Ovary (tissue), 9 donors: ENCODE measurements around the gene NAV1. TPM values are rescaled to one million over a fixed set of nuclear protein-coding genes. Genes with fewer than 3 reads are reported as not detected.

ENCODE experiments used
- DNase-seq, 5 donors: peaks; one replicate each; pipeline ENCODE4 v3.0.0-alpha.2; 2019 to 2020
- H3K27ac ChIP-seq, 2 donors: fragments of 200-600 bp; one replicate each; pipeline versions ENCODE4 v1.5.1 to v1.8.0; 2019 to 2022
- H3K27me3 ChIP-seq: fragments of 200-600 bp; one replicate; pipeline ENCODE4 v1.8.0; 2022
- H3K36me3 ChIP-seq: fragments of 200-600 bp; sonication (generic); one replicate; pipeline ENCODE4 v1.5.1; 2019
- H3K4me1 ChIP-seq: one replicate; pipeline ENCODE4 v1.8.1; 2013; ENCODE audit warnings: mild to moderate bottlenecking, moderate library complexity; ENCODE audit not compliant: insufficient read depth
- H3K4me3 ChIP-seq: fragments of 200-600 bp; sonication (generic); one replicate; pipeline ENCODE4 v1.5.1; 2017
- H3K9me3 ChIP-seq, 2 donors: fragments of 200-600 bp in 1 of 2; sonication (generic) in 1 of 2; one replicate each; pipeline versions ENCODE4 v1.5.1 to v1.8.1; 2013 to 2019; ENCODE audit warnings: mild to moderate bottlenecking in 1 of 2, moderate library complexity in 1 of 2
- CTCF ChIP-seq, 3 donors: fragments of 450-650 bp in 2 of 3; fragments of 200-600 bp in 1 of 3; IDR thresholded peaks; one replicate each; pipeline versions ENCODE4 v1.5.1 to v1.8.0; 2016 to 2022; ENCODE audit warnings: antibody characterized with exemption in 3 of 3, mild to moderate bottlenecking in 1 of 3
- EP300 ChIP-seq: sonication (generic); formaldehyde crosslinking; IDR thresholded peaks from one replicate; pipeline ENCODE4 v1.6.1; 2017; ENCODE audit warnings: antibody characterized with exemption
- POLR2A ChIP-seq: fragments of 450-650 bp; IDR thresholded peaks from one replicate; pipeline ENCODE4 v1.6.1; 2017; ENCODE audit warnings: antibody characterized with exemption, mild to moderate bottlenecking, moderate library complexity
- WGBS, 3 donors: extraction: QIAGEN DNeasy Blood & Tissue Kit in 1 of 3; methylation state at CpG; one replicate each; pipeline versions ENCODE4 v1.1.5 to v1.1.7; 2013 to 2017; 5-methylcytosine and 5-hydroxymethylcytosine counted together
- intact Hi-C, 4 donors: fragments of 100-400 bp; cut with DNase I; formaldehyde crosslinking; loops; one replicate each; pipeline versions ENCODE4 v1.11.0 to v1.15.1; 2022 to 2023
- polyA plus RNA-seq, 2 donors: library from polyadenylated mRNA; stranded (reverse); fragments of 200-250 nt in 1 of 2; fragments of 350-450 nt in 1 of 2; fragmentation: Illumina TruSeq in 1 of 2; extraction: RNeasy Lipid Tissue Mini Kit (QIAGEN cat#74804) in 1 of 2; gene quantifications; one replicate each; pipeline ENCODE4 v1.2.3, GENCODE V29; 2013 to 2014
- total RNA-seq, 7 donors: library from RNA; depleted of rRNA in 2 of 7; stranded (reverse); fragments of >200 nt in 2 of 7; fragmentation: NEBNext Ultra II Directional in 3 of 7; extraction: Animal tissue kit (Norgen Biotek cat#: 25700) in 3 of 7; gene quantifications; one replicate each; pipeline versions ENCODE4 v1.1.0 to v1.2.4, GENCODE V29; 2016 to 2023
- donor health status: DM: no; HTN: no; CAD: no; lungs with moderate emphysema.
- donor health status: DM: no; HTN: no; CAD: no.
- donor health status: Bipolar disorder and iron deficiency.
- donor health status: DM: yes; HTN: yes; CAD: no.
- donor health status: DM: no; HTN: no; CAD: no.
- donor health status: DM: yes; HTN: yes; CAD: no.

Gene NAV1
- total and polyA plus RNA-seq, 9 donors: 3.4 to 19.6 (median 11.3) TPM

DNA sequence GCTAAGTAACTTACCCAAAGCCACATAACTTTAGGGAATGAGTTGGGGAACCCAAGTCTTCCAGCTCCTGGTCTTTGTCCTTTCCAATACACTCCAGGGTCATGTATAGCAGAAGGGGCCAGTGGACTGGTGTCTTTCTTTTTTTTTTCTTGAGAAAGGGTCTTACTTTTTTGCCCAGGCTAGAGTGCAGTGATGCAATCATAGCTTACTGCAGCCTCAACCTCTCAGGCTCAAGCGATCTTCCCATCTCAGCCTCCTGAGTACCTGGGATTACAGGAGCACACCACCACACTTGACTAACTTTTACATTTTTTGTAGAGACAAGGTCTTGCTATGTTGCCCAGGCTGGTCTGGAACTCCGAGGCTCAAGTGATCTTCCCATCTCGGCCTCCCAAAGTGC is 12.2 kb downstream of the NAV1 start:
- Histone ChIP-seq H3K36me3 (no peaks in the 10 kb centered on the region), H3K4me3 (no peak overlapping the region), H3K27me3 (no peaks in the 10 kb centered on the region), H3K27ac (no peak overlapping the region), H3K4me1 (no peaks in the 10 kb centered on the region), H3K9me3 (no peaks in the 10 kb centered on the region)
- 87 to 92% (median 89%) methylated on average over 3 of the region's 3 CpGs for WGBS, 3 donors
- no peak for DNase-seq
- TF ChIP-seq CTCF (IDR thresholded peaks at IDR 0.05): no peak
- no peak for TF ChIP-seq EP300
- TF ChIP-seq POLR2A: no peak
- intact Hi-C loops: no loop called here

DNA sequence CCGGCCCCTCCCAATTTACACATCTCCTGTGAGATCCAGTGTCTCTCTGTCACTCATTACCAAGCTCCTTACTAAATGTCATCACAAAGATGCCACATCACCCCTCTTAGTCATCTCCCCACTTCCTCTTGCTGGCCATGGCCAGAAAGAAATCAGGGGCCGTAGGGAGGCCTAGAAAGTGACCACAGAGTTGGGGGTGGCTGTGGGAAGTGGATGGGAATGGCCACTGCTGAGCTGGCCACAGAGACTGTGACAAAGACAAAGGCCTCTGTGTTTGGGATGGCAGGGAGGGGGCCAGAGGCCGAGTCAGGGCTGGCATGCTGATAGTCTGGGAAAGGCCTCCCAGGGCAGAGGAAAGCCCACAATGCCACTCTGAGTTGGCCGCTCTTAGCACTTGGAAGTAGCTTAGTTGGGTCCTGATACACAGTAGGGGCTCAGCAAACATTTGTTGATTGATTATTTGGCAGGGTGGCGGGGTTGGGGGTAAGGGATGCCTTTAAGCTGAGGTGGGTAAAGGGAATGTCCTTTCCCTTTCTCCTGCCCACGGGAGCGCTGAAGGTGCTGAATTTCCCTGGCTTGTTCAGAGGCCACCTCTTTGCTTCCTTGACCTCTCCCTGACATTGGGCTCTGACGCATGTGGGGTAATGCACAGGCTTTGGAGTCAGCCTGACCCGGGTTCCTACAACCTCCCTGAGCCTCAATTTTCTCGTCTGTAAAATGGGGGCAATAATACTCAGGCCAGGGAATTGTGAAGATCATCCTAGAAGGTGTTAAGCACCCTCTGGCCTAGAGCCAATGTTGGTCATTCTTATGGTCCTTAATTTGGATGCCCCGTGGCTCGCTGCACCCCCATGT is 13.2 kb downstream of the NAV1 start:
- Histone ChIP-seq H3K36me3 (no peaks in the 10 kb centered on the region), H3K4me3 (no peak overlapping the region), H3K4me1 (no peaks in the 10 kb centered on the region), H3K27ac (no peak overlapping the region), H3K9me3 (no peaks in the 10 kb centered on the region), H3K27me3 (no peaks in the 10 kb centered on the region)
- TF ChIP-seq POLR2A (no peak), EP300 (no peak), CTCF (IDR thresholded peaks at IDR 0.05) (no peak)
- 83 to 92% (median 89%) methylated on average over 12 of the region's 12 CpGs for WGBS, 3 donors
- no peak for DNase-seq
- intact Hi-C loops: no loop called here

- H3K9me3 ChIP-seq: no peaks in the 10 kb centered on the region
- intact Hi-C loops: no loop called here
- no peaks in the 10 kb centered on the region for H3K27me3 ChIP-seq
- no peak overlapping the region for H3K27ac ChIP-seq
- DNase-seq: no peak
- TF ChIP-seq EP300: no peak
- H3K36me3 ChIP-seq: no peaks in the 10 kb centered on the region
- H3K4me3 ChIP-seq: no peak overlapping the region
- 76 to 84% (median 76%) methylated on average over 5 of the region's 5 CpGs for WGBS, 3 donors
- H3K4me1 ChIP-seq: no peaks in the 10 kb centered on the region
These were observed 14.0 kb downstream of the NAV1 start for GRCh38 chr1:201552941-201553351.

GRCh38 chr1:201553496-201554189 is 14.7 kb downstream of the NAV1 start:
- intact Hi-C loops: no loop called here
- no peak for DNase-seq
- H3K36me3 ChIP-seq: no peaks in the 10 kb centered on the region
- no peaks in the 10 kb centered on the region for H3K27me3 ChIP-seq
- H3K4me1 ChIP-seq: no peaks in the 10 kb centered on the region
- WGBS, 3 donors: 83 to 89% (median 85%) methylated on average over 8 of the region's 8 CpGs
- no peak overlapping the region for H3K4me3 ChIP-seq
- H3K27ac ChIP-seq: no peak overlapping the region
- H3K9me3 ChIP-seq: no peaks in the 10 kb centered on the region
- TF ChIP-seq POLR2A: no peak
- TF ChIP-seq EP300: no peak
- no peak for TF ChIP-seq CTCF (IDR thresholded peaks at IDR 0.05)

- no peak for DNase-seq
- H3K27me3 ChIP-seq: no peaks in the 10 kb centered on the region
- 66 to 70% (median 69%) methylated on average over 10 of the region's 10 CpGs for WGBS, 3 donors
- TF ChIP-seq EP300: no peak
- intact Hi-C loops: no loop called here
- no peaks in the 10 kb centered on the region for H3K4me1 ChIP-seq
- no peaks in the 10 kb centered on the region for H3K36me3 ChIP-seq
- H3K4me3 ChIP-seq: no peak overlapping the region
- H3K9me3 ChIP-seq: no peaks in the 10 kb centered on the region
- H3K27ac ChIP-seq: no peak overlapping the region
These were observed 15.3 kb downstream of the NAV1 start for GRCh38 chr1:201554190-201554600.
